ENCODE results near the gene TMEM18. TPM values are rescaled to one million over a fixed set of nuclear protein-coding genes. Genes with fewer than 3 reads are reported as not detected.

TMEM18 gene
- total and polyA plus RNA-seq, 2 experiments from 2014 or later = 35.4 to 47.1 TPM

GRCh38 chr2:689877-690510 lies 12.8 kb upstream of the TMEM18 start:
- H2AFZ ChIP-seq = no peak overlapping the region

GRCh38 chr2:689237-689636 lies 12.0 kb upstream of the TMEM18 start:
- Histone ChIP-seq H4K20me1 (ENCODE audit: insufficient read depth, poor library complexity, severe bottlenecking) (no peaks in the 10 kb centered on the region), H3K79me2 (no peaks in the 10 kb centered on the region), H3K4me3 (no peak overlapping the region), H3K27ac (no peak overlapping the region), H3K4me1 (ENCODE audit: insufficient read depth) (peaks cover 8% of the 10 kb centered on the region), H3K27me3 (no peaks in the 10 kb centered on the region), H2AFZ (no peak overlapping the region), H3K36me3 (replicated peaks; ENCODE audit: insufficient read depth, low read depth) (no peaks in the 10 kb centered on the region), H3K9me3 (ENCODE audit: low read depth) (no peaks in the 10 kb centered on the region), H3K4me2 (no peak overlapping the region), H3K9me2 (replicated peaks; ENCODE audit: insufficient read depth) (no peaks in the 10 kb centered on the region)
- no peak for DNase-seq (ENCODE audit: low spot score)
- 92% methylated on average over 5 of the region's 5 CpGs for WGBS (ENCODE audit: low lambda C conversion rate, missing lambda C conversion rate)
- TF ChIP-seq EZH2phosphoT487 (IDR thresholded peaks at IDR 0.05; ENCODE audit: low read depth, severe bottlenecking, unreplicated experiment) = no peak
- TF ChIP-seq EZH2 (IDR thresholded peaks at IDR 0.05; ENCODE audit: borderline replicate concordance) = no peak
- TF ChIP-seq CTCF (IDR thresholded peaks at IDR 0.05; ENCODE audit: poor library complexity) = no peak

More at GRCh38 chr2:689877-690510, 12.8 kb upstream of the TMEM18 start:
- Histone ChIP-seq H3K4me3 (no peak overlapping the region), H3K27me3 (no peaks in the 10 kb centered on the region), H3K27ac (no peak overlapping the region), H3K4me2 (no peak overlapping the region), H3K4me1 (ENCODE audit: insufficient read depth) (peaks cover 8% of the 10 kb centered on the region), H3K9me3 (ENCODE audit: low read depth) (no peaks in the 10 kb centered on the region), H4K20me1 (ENCODE audit: insufficient read depth, poor library complexity, severe bottlenecking) (no peaks in the 10 kb centered on the region), H3K36me3 (replicated peaks; ENCODE audit: insufficient read depth, low read depth) (no peaks in the 10 kb centered on the region), H3K9me2 (replicated peaks; ENCODE audit: insufficient read depth) (no peaks in the 10 kb centered on the region), H3K79me2 (no peaks in the 10 kb centered on the region)
- TF ChIP-seq EZH2phosphoT487 (IDR thresholded peaks at IDR 0.05; ENCODE audit: low read depth, severe bottlenecking, unreplicated experiment) = no peak
- TF ChIP-seq CTCF (IDR thresholded peaks at IDR 0.05; ENCODE audit: poor library complexity) = no peak
- no peak for TF ChIP-seq EZH2 (IDR thresholded peaks at IDR 0.05; ENCODE audit: borderline replicate concordance)
- DNase-seq (ENCODE audit: low spot score) = no peak
- 88% methylated on average over 19 of the region's 19 CpGs for WGBS (ENCODE audit: low lambda C conversion rate, missing lambda C conversion rate)

- no peaks in the 10 kb centered on the region for H3K9me3 ChIP-seq (ENCODE audit: low read depth)
- TF ChIP-seq EZH2 (IDR thresholded peaks at IDR 0.05; ENCODE audit: borderline replicate concordance) (no peak), EZH2phosphoT487 (IDR thresholded peaks at IDR 0.05; ENCODE audit: low read depth, severe bottlenecking, unreplicated experiment) (no peak), CTCF (IDR thresholded peaks at IDR 0.05; ENCODE audit: poor library complexity) (no peak)
- no peaks in the 10 kb centered on the region for H3K9me2 ChIP-seq (replicated peaks; ENCODE audit: insufficient read depth)
- H2AFZ ChIP-seq = no peak overlapping the region
- no peak overlapping the region for H3K4me2 ChIP-seq
- no peaks in the 10 kb centered on the region for H3K36me3 ChIP-seq (replicated peaks; ENCODE audit: insufficient read depth, low read depth)
- DNase-seq (ENCODE audit: low spot score) = no peak
- H3K4me1 ChIP-seq (ENCODE audit: insufficient read depth) = peaks cover 2% of the 10 kb centered on the region
- H3K27ac ChIP-seq = no peak overlapping the region
- no peaks in the 10 kb centered on the region for H3K27me3 ChIP-seq
- no peak overlapping the region for H3K4me3 ChIP-seq
- no peaks in the 10 kb centered on the region for H3K79me2 ChIP-seq
- 93% methylated on average over 7 of the region's 7 CpGs for WGBS (ENCODE audit: low lambda C conversion rate, missing lambda C conversion rate)
- H4K20me1 ChIP-seq (ENCODE audit: insufficient read depth, poor library complexity, severe bottlenecking) = no peaks in the 10 kb centered on the region
Observed at GRCh38 chr2:688504-689076, 11.4 kb upstream of the TMEM18 start.

Data from hepatocyte (in vitro differentiated cells).